ENCODE data around the gene ZNF792.
"Not testable (repeated sequence)": the region's sequence is repeated elsewhere in the genome, so short reads cannot be mapped to it uniquely, and the experiment has no call there.

Gene ZNF792

DNA sequence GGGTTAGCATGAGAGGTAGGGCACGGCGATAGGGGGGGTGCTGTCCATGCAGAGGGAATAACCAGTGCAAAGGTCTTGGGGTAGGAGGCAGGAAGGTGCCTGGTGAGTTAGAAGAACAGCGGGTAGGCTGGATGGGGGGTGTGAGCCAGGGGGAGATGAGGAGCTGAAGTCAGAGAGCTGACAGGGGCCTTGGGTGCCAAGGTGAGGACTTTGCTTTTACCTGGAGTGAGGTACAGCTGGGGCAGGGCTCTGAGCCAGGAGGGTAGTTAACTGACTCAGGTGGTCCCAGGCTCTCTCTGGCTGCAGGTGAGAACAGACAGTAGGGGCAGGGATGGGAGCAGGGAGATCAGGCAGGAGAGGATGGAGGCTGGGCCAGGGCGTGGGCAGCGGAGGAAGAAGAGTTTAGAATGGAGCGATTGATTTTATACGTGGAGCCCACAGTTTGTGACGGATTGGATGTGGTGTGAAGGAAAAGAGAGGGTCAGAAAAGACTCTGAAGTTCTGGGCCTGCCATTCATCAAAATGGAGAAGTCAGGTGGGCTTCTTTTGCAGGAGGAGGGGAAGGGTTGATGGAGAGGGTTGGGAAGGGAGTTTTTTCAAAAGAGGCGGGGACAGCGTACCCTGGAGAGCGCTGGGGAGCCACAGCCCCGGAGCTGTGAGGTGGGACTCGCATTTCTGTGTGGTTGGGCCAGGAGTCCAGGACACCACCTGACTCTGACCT is 34.9 kb upstream of the ZNF792 start:
- peak; percentile 62 for DNase-seq

GRCh38 chr19:34998224-34998623 is 34.2 kb upstream of the ZNF792 start:
- not testable (repeated sequence) for DNase-seq

DNA sequence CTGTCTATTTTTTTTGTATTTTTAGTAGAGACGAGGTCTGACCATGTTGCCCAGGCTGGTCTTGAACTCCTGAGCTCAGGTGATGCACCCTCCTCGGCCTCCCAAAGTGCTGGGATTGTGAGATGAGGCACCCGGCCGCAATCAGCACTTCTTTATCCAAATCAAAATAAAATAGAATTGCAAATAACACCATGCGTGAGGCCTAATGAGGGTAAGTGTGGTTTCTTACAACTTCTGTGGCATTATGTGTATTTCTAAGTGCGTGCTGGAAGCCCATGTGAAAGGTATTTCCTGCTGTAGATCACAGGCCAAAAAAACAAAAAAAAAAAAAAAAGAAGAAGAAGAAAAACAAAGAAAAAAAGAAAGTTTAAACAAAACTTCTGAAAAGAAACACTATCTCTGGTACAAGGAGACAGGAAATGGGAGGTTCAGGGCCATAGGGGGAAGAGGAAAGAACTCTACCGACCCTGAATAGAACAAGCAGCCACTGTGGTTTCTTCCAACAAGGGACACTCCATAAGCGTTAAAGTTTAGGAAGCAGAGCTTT is 33.1 kb upstream of the ZNF792 start:
- DNase-seq = no peak

GRCh38 chr19:34995551-34995950 is 31.5 kb upstream of the ZNF792 start:
- no peak for DNase-seq

DNA sequence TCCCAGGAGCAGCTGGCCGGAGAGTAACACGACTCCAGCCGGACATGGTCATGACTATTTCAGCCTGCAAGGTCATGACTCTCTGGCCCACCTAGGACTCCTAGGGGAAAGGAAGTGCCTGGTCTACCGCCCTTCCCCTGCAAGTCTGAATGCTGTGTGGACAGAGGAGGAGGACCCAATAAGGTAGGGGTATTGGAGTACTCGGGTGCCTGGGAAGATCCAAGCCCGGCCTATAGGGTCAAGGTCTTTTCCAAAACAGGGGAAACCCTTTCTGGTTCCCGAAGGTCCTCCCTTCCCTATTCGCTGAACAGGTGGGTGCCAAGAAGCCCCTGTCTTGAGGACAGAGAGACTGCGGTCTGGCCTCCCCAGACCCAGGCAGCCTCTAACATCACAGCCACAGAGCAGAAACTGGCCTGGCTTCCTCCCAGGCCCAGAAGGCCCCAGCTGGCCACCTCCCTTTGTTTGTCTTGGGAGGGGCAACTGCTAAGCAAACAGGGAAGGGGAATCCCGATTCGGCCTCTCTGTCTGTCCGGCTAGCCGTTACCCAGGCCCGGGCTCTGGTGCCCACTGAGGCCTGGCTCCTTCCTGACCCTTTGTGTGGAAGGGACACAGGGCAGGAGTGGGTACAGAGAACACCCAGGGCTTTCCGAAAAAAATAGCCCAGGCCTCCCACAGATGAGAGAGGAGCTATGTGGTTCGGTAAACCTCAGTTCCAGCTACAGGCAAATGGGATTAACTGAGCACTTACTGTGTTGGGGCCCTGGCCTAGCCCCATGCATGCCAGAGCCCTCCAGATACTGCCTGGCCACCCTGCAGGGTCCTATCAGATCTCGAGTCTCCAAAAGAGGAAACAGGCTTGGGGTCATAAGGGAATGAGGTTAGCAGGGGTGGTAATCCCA is 30.9 kb upstream of the ZNF792 start:
- DNase-seq = no peak

- DNase-seq = no peak
Observed at GRCh38 chr19:34994286-34994642, 30.2 kb upstream of the ZNF792 start.

DNA sequence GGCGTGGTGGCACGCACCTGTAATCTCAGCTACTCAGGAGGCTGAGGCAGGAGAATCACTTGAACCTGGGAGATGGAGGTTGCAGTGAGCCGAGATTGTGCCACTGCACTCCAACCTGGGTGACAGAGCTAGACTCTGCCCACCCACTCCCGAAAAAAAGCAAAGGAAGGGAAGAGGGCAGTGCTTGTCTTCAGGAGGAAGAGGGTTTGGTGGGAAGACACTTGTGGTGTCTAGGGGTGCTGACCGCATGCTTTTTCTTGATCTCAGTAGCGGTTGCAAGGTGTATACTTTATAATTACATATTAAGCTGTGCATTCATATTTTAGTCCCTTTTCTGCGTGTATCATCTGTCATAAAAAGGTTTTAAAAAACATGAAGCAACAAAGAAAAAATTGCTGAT is 28.6 kb upstream of the ZNF792 start:
- not testable (repeated sequence) for DNase-seq

DNA sequence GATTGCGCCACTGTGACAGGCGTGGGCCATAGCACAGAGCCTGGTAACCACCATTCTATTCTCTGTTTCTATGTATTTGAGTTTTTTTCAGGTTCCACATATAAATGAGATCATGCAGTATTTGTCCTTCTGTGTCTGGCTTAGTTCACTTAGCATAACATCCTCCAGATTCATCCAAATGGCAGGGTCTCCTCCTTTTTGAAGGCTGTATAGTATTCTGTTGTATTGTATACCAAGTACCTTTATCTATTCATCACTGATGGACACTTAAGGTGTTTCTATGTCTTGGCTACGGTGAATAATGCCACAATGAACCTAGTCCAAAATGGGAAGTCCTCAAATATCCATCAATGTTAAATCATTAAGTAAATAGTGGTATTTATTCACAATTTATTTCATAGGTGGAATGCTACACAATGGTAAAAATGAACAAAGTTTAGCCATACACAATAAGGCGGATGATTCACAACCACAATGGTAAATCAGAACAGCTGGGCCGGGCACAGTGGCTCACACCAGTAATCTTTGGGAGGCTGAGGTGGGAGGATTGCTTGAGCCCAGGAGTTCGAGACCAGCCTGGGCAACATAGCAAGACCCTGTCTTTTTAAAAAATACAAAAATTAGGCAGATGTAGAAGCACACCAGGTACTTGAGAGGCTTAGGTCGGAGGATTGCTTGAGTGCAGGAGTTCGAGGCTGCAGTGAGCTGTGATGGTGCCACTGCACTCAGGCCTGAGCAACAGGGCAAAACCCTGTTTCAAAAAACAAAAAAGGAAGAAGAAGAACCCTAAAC is 27.7 kb upstream of the ZNF792 start:
- no peak for DNase-seq

DNA sequence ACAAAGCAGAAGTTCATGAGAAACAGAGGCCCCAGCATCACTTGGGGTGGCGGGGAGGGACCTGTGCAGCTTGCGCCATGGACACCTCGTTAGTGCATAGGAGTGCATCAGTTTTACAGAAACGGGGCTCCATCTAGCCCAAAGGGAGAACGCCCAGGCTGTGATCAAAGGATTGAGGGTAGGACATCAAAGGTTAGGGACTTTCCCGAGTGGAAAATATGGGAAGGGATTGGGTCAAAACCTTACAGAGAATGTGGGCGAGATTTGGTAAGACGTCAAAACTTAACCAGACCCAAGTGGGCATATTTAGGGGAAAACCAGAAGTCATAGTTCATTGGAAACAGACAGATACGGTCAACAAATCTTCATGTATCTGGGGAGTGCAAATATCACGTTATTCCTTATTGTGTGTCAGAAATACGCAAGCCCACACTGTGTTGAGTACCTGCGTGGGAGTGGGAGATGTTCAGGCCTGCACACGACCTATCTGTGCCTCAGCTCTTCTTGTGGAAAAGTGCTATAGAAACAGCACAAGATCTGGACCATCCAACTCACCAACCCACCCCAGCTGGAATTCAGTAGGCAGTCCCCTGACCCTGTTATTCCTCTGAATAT is 26.7 kb upstream of the ZNF792 start:
- DNase-seq = no peak

DNA sequence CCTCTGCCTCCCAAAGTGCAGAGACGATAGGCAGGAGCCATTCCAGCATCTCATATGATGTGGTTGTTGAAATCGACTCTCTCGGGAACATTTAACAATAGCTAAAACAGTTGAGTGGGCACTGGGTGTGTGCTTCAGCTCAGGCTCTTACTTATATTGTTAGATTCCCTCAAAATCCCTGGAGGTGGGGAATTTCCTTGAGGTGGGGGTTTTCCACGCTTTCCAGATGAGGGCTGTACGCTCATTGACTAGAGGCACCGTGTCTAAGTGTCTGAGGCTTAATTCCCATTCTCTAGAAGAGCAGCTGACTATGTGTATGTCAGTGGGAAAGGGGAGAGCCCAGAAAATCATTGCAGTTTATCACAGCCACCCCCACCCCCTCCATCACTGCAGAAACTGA is 25.3 kb upstream of the ZNF792 start:
- DNase-seq = no peak

GRCh38 chr19:34988119-34988518 is 24.1 kb upstream of the ZNF792 start:
- no peak for DNase-seq

GRCh38 chr19:34985249-34986022 is 21.4 kb upstream of the ZNF792 start:
- DNase-seq = no peak

- no peak for DNase-seq
Observed at GRCh38 chr19:34984287-34984686, 20.3 kb upstream of the ZNF792 start.

DNA sequence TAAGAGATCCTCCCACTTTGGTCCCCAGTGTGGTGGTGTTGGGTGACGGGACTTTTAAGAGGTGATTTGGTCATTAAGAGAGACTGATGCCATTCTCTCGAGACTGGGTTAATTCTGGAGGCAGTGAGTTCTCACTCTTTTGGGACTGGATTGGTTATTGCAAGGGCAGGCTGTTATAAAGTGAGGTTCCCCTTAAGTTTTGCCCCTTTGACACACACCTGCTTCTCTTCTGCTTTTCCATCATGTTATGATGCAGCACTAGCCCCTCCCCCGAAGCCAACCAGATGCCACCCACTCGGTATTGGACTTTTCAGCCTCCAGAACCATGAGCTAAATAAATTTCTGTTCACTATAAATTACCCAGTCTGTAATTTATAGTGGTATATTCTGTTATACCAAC is 19.8 kb upstream of the ZNF792 start:
- DNase-seq = no peak

DNA sequence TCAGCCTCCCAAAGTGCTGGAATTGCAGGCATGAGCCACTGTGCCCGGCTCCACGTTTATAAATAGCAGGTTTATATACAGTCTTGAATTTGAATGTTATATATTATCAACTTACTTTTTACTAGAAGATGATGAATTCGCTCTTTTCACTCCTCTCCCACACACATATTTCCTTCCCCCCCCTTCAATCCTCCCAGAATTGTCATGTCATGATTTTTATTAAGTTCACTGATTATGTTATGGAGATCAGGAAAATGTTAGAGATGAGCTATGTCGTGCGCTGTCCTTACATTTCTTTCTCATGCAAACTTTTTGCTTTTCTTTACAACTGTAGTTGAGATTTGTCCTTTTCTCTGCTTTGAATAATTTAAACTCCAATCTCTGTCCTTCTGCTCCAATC is 18.2 kb upstream of the ZNF792 start:
- no peak for DNase-seq

- DNase-seq = no peak
Observed at GRCh38 chr19:34979819-34980640, 16.0 kb upstream of the ZNF792 start.

GRCh38 chr19:34976611-34977010 is 12.6 kb upstream of the ZNF792 start:
- DNase-seq = no peak

- no peak for DNase-seq
Observed at GRCh38 chr19:34975056-34975455, 11.0 kb upstream of the ZNF792 start.

DNA sequence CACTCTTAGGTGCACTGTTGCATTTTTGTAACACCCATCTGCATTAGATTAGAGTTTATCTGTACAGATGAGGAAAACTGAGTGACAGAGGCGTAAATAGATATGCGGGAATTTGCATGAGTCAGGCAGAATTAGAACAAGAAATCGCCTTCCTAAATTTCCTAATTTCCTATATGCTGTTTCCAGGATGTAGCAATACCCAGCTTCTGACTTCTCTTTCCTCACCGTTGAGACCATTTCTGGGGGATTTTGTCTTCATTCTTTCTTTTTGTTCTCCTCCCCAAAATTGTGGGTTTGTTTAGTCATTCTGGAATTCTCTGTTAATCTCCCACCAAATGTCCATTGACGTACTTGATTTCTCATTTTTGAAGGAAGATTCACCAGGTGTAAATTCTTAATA is 10.6 kb upstream of the ZNF792 start:
- no peak for DNase-seq

- DNase-seq = no peak
Observed at GRCh38 chr19:34972163-34972705, 8.2 kb upstream of the ZNF792 start.
